ENCODE data around the gene NR5A1. TPM values are rescaled to one million over a fixed set of nuclear protein-coding genes. Genes with fewer than 3 reads are reported as not detected.

Gene NR5A1
- total RNA-seq, 2 donors from 2014 or later: not detected

DNA sequence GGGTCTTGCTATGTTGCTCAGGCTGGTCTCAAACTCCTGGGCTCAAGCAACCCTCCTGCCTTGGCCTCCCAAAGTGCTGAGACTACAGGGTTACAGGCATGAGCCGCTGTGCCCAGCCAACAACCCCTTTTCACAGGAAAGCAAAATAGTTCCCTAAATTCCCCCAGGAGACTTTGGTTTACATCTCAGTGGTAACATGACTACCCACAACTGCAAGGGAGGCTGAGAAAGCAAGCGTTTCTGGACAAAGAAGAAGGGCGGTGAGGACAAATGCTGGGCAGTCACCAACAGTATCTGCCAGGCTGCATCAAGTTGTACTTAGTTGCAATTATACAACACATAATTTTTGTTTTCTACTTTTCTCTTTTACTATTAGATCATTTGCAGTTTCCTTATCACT is 64.4 kb downstream of the NR5A1 start:
- no peak for DNase-seq (ENCODE audit: low spot score)
- no peaks in the 10 kb centered on the region for H3K36me3 ChIP-seq
- peaks cover 0 to 6% of the 10 kb centered on the region in 2 donors for H3K9me3 ChIP-seq
- peaks cover 0 to 2% of the 10 kb centered on the region in 2 donors for H3K4me1 ChIP-seq
- H3K27me3 ChIP-seq: no peaks in the 10 kb centered on the region
- TF ChIP-seq, protein P1, sequence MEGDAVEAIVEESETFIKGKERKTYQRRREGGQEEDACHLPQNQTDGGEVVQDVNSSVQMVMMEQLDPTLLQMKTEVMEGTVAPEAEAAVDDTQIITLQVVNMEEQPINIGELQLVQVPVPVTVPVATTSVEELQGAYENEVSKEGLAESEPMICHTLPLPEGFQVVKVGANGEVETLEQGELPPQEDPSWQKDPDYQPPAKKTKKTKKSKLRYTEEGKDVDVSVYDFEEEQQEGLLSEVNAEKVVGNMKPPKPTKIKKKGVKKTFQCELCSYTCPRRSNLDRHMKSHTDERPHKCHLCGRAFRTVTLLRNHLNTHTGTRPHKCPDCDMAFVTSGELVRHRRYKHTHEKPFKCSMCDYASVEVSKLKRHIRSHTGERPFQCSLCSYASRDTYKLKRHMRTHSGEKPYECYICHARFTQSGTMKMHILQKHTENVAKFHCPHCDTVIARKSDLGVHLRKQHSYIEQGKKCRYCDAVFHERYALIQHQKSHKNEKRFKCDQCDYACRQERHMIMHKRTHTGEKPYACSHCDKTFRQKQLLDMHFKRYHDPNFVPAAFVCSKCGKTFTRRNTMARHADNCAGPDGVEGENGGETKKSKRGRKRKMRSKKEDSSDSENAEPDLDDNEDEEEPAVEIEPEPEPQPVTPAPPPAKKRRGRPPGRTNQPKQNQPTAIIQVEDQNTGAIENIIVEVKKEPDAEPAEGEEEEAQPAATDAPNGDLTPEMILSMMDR (IDR thresholded peaks at IDR 0.05): no peak
- H3K27ac ChIP-seq: no peak overlapping the region
- no peak overlapping the region for H3K4me3 ChIP-seq

DNA sequence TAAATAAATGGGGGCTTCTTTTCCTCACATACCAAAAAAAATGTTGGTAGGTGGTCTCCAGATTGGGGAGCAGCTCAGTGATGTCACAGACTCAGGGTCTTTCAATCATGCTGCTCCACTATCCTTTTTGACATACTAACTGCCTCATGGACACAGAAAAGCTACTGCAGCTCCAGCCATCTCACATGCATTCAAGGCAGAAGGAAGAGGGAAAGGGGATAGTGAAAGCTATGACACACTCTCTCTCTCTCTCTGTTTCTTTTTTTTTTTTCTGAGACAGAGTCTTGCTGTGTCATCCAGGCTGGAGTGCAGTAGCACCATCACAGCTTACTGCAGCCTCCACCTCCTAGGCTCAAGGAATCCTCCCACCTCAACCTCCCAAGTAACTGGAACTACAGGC is 64.8 kb downstream of the NR5A1 start:
- Histone ChIP-seq H3K27ac (no peak overlapping the region), H3K36me3 (no peaks in the 10 kb centered on the region), H3K4me1 (no peaks in the 10 kb centered on the region), H3K9me3 (peaks cover 0 to 6% of the 10 kb centered on the region in 2 donors), H3K27me3 (no peaks in the 10 kb centered on the region), H3K4me3 (no peak overlapping the region)
- TF ChIP-seq, protein P1 (IDR thresholded peaks at IDR 0.05): no peak
- no peak for DNase-seq (ENCODE audit: low spot score)

DNA sequence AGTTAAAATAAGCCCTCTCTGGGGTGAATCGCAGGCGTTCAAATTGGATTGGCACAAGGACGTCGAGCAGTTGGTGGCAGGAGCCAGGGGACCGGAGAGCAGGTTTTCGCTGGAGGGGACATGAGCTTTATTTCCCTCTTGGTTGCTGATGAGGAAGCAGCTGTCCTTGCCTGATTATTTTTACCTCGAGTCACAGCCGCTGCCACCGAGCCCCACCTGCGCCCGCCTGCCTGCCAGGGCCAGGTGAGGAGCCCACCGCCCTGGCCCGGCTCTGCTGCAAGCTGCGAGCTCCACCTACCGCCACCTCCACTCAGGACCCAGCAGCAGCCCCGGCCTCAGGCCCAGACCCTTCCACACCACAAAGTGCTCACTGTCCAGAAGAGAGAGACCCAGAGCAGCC is 65.9 kb downstream of the NR5A1 start:
- TF ChIP-seq, protein P1 (IDR thresholded peaks at IDR 0.05): no peak
- no peaks in the 10 kb centered on the region for H3K36me3 ChIP-seq
- no peaks in the 10 kb centered on the region for H3K4me1 ChIP-seq
- H3K27me3 ChIP-seq: no peaks in the 10 kb centered on the region
- no peak overlapping the region for H3K4me3 ChIP-seq
- H3K27ac ChIP-seq: no peak overlapping the region
- DNase-seq (ENCODE audit: low spot score): no peak
- H3K9me3 ChIP-seq: peaks cover 0 to 6% of the 10 kb centered on the region in 2 donors

DNA sequence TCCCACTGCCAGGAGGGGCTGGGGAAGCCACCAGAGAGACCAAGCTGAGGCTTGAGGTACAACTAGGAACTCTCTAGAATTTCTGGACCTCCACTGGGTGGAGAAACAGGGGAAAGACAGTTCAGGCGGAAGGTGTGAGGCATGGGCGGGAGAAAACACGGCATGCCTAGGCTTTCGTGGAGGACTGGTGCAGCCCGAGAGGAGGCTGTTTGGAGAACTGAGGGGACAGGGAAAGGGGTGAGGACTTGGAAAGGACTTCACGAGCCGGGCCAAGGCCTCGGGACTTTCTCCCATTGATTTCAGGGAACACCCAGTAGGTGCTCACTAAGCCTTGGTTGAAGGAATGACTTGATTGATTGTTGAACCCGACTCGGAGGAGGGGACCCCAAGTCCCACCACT is 66.4 kb downstream of the NR5A1 start:
- no peak overlapping the region for H3K27ac ChIP-seq
- H3K9me3 ChIP-seq: peaks cover 0 to 6% of the 10 kb centered on the region in 2 donors
- no peak overlapping the region for H3K4me3 ChIP-seq
- H3K4me1 ChIP-seq: no peaks in the 10 kb centered on the region
- H3K36me3 ChIP-seq: no peaks in the 10 kb centered on the region
- DNase-seq (ENCODE audit: low spot score): no peak
- H3K27me3 ChIP-seq: no peaks in the 10 kb centered on the region
- TF ChIP-seq, protein P1 (IDR thresholded peaks at IDR 0.05): no peak

DNA sequence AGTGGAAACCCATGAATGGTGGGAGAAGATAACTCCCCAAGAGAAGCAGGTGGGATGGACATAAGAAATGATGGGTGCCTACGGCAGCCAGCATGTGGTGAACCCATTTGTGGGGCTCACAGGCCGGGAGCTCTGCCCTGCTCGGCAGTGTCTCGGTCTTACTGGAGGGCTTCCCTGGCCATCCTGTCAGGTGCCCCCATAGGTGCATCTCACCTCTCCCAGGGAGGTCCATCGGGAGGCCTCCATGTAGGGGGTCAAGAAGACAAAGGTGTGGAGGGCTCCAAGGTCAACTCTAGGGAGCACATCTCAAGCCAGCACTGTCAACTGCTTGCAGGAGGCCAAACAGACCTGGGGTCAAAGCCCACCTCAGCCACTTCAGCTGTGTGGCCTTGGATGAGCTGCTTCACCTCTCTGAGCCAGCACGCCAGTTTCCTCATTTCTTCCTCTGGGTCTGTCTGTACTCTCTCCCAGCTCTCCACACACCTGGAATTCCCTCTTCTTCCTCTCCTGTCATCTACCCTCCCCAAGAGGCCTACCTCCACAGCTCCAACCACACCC is 67.4 kb downstream of the NR5A1 start:
- Histone ChIP-seq H3K9me3 (peaks cover 0 to 6% of the 10 kb centered on the region in 2 donors), H3K36me3 (no peaks in the 10 kb centered on the region), H3K27me3 (no peaks in the 10 kb centered on the region), H3K27ac (no peak overlapping the region), H3K4me3 (no peak overlapping the region), H3K4me1 (no peaks in the 10 kb centered on the region)
- DNase-seq (ENCODE audit: low spot score): no peak
- TF ChIP-seq, protein P1 (IDR thresholded peaks at IDR 0.05): no peak

DNA sequence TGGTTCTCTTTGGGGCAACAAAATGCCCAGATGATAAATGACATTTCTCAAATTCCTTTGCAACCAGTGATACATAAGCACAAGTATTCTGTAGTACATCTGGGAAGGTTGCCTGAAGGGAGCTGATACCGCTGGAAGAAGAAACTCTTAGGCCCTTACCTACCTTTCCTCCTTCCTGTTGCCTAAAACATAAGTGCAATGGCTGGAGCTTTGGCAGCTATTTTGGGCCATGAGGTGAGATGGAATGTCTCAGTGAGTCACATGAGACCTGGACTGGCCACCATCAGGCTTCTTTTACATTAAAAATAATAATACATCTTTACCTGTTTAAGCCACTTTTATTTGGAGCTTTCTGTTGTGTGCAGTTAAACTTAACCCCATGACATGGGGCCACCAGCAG is 68.1 kb downstream of the NR5A1 start:
- Histone ChIP-seq H3K4me3 (no peak overlapping the region), H3K9me3 (peaks cover 0 to 6% of the 10 kb centered on the region in 2 donors), H3K27ac (no peak overlapping the region), H3K27me3 (no peaks in the 10 kb centered on the region), H3K4me1 (no peaks in the 10 kb centered on the region), H3K36me3 (no peaks in the 10 kb centered on the region)
- TF ChIP-seq, protein P1 (IDR thresholded peaks at IDR 0.05): no peak
- DNase-seq (ENCODE audit: low spot score): no peak
